GM20431 (cell line): ENCODE data around the gene F8A2.
"Not testable (repeated sequence)": the region's sequence is repeated elsewhere in the genome, so short reads cannot be mapped to it uniquely, and the experiment has no call there.

Experiments
- in situ Hi-C: fragments of 300-500 bp; cut with MseI, MboI; formaldehyde crosslinking; loops from one replicate; pipeline ENCODE4 v1.15.0; 2020; ENCODE audit warnings: low sequenced_read_pairs; ENCODE audit not compliant: unreplicated experiment

The F8A2 gene

DNA sequence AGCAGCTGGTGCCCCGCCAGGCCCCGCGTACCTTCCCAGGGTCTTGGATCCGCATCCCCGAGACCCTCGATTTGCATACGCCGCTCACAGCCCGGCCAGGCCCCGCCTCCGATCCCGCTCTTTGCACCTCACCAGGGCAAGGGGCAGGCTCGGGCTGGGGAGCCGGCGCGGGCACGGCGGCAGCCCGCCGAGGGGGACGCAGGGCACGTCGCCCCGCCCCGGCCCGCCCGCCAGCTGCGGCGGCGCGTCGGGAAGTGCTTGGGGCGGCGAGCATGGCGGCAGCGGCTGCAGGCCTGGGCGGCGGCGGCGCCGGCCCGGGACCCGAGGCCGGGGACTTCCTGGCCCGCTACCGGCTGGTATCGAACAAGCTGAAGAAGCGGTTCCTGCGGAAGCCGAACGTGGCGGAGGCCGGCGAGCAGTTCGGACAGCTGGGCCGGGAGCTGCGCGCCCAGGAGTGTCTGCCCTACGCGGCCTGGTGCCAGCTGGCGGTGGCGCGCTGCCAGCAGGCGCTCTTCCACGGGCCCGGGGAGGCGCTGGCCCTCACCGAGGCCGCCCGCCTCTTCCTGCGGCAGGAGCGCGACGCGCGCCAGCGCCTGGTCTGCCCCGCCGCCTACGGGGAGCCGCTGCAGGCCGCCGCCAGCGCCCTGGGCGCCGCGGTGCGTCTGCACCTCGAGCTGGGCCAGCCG is at the start of gene F8A2:
F8A2 (plus strand) TSS at position 253 of the 686 bp plus-strand sequence; CDS start at position 273, 20 bp downstream.
- in situ Hi-C loops = not testable (repeated sequence)

DNA sequence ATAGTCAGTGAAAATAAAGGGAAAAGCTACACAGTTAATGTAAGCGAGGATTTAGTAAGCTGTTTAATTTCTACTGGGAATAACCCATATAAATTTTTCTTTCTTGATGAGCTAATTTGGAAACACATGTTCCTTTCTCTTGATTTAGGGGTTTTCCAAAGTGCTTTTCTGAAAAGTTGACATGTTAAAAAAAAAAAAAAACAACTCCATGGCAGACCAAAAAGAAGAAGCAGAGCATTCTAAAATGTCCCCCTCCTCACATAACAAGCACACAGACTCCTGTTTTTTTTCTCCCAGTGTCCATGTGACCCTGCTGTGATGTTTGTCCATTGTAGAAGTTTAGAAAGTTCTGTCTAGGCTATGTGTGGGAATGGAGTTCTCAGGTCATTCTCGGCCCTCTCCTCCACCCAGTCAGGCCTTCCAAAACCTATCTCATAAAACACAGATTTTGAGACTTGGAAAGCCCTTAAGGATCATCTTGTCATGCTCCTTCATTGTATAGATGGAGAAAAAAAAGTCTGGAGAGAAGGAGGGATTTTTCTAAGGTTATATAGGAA is 48.3 kb upstream of the F8A2 start:
- in situ Hi-C loops = no loop called here

DNA sequence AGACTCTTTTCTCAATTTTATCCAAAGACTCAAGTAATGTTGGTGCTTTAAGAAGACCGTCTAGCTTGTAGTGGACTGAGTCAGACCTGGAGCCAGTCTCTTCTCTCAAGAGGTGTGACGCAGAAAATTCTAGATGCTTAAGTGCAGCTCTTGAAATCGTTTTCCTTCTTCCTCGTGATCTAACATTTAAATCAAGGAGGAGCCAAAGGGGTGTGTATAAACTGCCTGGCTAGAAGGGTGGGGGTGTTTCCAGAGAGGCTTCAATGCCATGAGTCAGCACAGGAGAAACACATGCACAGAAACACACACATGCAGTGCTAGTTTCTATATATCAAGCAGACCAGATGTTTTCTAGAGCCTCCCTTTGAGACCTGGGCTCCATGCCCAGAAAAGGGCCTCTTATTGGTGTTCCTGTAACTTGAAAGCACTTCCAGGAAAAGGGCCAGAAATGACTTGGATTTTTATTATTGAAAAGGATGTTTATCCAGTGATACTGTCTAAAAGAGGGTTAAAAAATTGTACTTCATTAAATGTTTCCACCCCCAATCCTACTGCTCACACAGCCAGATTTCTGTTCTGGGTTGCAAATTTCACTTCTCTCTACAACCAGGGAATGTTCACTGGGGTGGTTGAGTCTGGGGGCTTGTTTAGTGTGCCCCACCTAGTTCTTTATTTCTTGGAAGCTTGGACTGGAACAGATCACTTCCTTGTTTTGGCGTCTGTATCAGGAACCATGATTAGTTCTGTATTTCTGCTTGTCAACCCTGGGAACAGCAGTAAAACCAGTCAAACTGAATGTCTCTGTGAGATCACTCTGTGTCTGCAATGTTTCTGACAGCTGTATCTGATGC is 47.2 kb upstream of the F8A2 start, which contains the start of gene CLIC2:
CLIC2 (minus strand) TSS at position 129 of the 851 bp plus-strand sequence. CDS start 187 bp downstream, outside the sequence.
- in situ Hi-C loops = no loop called here

DNA sequence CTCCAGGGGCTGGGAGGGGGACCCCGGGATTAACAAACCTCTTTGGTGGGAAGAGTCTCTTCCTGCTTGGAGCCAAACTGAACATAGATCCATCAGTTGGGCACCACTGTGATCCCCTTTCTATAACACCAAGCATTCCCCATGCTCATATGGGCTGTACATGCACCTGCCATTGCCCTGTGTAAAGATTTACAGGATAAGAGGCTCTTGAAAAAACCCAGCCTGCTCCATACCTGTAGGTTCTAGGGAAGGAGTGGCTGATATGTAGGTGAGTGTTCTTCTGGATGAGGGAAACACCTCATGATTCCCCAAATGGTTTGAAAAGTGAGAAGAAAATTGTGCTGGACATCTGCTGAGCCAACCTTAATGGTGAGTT is 46.6 kb upstream of the F8A2 start:
- in situ Hi-C loops = not testable (repeated sequence)

DNA sequence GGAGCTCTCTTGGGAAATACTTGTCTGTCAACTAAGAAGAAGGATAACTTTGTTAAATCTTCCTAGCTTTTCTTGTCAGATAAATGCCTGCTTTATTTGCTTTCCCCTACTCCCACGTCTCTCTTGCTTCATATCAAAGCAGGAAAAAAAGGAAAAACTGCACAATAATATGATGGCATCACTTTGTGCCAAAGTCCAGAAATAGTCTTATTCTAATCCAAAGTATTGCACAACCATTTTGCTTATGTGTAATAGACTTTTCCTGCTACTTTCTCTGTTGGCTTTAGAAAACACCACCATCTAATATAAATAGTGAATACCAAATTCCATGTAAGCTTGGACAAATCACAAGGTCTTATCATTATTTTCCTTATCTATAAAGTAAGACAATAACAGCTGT is 36.2 kb upstream of the F8A2 start:
- in situ Hi-C loops = not testable (repeated sequence)

DNA sequence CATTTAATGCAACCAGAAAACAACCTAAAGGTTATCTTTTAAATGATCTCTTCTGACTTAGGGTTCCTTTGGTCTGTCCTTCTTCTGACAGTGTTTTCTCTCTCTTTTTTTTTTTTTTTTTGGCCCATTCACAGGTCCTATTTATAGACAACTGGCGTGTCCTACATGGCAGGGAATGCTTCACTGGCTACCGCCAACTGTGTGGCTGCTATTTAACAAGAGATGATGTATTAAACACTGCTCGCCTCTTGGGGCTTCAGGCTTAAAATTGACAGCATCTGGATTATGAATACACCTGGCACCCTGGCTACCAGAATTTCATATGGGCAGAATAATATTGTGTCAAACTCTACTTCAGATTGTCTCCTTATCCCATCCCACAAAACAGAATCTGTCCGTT is 32.4 kb upstream of the F8A2 start:
- in situ Hi-C loops = not testable (repeated sequence)

DNA sequence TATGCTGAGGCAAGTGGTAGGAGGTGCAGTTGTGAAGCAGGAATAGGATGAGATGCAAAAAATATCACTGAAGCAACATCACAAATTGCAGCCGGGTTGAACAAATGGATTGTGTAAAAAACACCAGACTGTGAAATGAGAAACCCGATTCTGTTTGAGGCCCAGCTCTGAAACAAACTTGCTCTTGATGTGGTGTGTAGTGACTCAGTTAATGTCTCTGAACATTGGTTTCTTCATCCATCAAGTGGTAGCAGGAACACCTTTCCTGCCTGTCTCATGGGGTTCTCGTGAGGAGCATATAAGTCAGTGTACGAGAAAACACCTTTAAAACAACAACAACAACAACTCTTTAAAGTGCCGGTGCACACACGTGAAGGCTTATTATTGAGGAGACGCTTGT is 18.2 kb upstream of the F8A2 start:
- in situ Hi-C loops = not testable (repeated sequence)

DNA sequence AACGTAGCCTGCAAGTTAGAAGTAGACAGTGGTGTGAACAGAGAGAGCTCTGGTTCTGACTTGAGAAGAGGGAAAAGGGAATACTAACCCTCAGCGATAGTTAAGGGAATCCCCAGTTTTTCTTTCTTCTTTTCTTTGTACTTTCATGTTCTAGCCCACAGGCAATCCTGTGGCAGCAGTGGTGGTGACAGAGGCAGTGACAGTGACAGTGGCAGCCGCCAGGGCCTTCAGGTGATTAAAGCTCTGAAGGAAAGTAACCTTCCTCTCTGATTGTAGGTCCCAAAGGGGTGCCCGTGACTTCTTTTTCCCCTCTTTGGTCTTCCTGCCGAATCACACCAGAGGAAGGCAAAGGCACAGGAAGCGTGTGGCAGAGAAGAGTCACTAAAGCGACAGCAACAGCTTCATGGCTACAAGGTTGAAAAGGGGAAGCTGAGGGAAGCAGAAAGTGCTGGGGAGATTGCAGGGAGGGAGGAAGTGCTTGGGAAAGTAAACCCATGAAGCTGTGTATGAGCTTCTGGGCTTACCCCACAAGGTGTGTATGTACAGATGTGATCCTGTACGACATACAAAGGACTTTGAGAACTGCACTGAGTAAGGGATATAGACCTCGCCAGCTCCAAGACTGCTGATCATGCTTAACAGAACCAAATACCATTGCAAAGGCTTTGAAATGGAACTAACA is 8.0 kb upstream of the F8A2 start:
- in situ Hi-C loops = not testable (repeated sequence)

DNA sequence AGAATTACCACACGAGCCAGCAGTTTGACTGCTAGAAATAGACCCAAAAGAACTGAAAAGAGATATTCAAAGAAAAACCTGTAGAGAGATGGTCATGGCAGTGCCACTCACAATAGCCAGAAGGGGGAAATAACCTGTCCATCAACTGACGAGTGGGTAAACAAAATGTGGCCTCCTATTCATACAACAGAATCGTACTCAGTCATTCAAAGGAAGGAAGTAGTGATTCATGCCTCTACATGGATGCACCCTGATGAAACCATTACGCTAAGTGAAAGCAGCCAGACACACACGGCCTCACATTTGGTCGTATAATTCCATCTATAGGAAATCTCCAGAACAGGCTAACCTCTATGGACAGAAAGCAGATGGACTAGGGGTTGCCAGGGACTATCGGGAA is 2.1 kb upstream of the F8A2 start:
- in situ Hi-C loops = not testable (repeated sequence)

- in situ Hi-C loops = not testable (repeated sequence)
Observed at GRCh38 chrX:155382529-155382967, 653 bp downstream of the F8A2 start.

- in situ Hi-C loops = no loop called here
Observed at GRCh38 chrX:155389634-155390033, 7.7 kb downstream of the F8A2 start.

- in situ Hi-C loops = not testable (repeated sequence)
Observed at GRCh38 chrX:155394747-155395276, 12.9 kb downstream of the F8A2 start.

DNA sequence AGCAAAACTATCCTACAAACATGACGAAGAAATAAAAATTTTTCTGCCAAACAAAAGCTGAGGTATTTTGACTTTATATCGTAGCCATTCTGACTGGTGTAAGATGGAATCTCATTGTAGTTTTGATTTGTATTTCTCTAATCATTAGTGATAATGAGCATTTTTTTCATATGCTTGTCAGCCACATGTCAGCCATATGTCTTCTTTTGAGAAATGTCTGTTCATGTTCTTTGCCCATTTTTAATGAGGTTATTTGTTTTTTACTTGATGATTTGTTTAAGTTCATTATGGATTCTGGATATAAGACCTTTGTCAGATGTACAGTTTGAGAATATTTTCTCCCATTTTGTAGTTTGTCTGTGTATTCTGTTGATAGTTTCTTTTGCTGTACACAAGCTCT is 24.5 kb downstream of the F8A2 start:
- in situ Hi-C loops = no loop called here

DNA sequence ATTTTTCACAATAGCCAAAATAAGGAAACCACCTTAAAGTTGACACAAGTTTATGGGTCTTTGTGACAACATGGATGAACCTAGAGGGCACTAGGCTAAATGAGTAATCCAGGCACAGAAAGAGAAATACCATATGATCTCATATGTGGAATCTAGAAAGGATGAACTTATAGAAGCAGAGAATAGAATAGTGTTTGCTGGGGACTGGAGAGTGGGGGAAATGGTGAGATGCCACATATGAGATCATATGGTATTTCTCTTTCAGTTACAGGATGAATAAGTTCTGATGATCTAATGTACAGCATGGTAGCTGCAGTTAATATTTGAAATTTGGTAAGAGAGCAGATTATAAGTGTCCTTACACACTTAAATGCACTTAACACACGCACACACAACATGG is 35.9 kb downstream of the F8A2 start:
- in situ Hi-C loops = no loop called here
